ENCODE results near the gene PCDHGB2. TPM values are rescaled to one million over a fixed set of nuclear protein-coding genes. Genes with fewer than 3 reads are reported as not detected.
"Not testable (repeated sequence)": the region's sequence is repeated elsewhere in the genome, so short reads cannot be mapped to it uniquely, and the experiment has no call there.

The PCDHGB2 gene
- total RNA-seq, 1 donor from 2014 or later: under 0.01 TPM

- Histone ChIP-seq H3K4me3 (ENCODE audit: low read depth, low read length) (no peak overlapping the region), H3K27me3 (ENCODE audit: control insufficient read depth, insufficient read depth, low read length) (peaks cover 2% of the 10 kb centered on the region), H3K36me3 (ENCODE audit: control insufficient read depth, insufficient read depth, low read length) (no peaks in the 10 kb centered on the region)
- DNase-seq (ENCODE audit: low read depth) (no peak), FAIRE-seq (no peak)
- TF ChIP-seq, protein P1, sequence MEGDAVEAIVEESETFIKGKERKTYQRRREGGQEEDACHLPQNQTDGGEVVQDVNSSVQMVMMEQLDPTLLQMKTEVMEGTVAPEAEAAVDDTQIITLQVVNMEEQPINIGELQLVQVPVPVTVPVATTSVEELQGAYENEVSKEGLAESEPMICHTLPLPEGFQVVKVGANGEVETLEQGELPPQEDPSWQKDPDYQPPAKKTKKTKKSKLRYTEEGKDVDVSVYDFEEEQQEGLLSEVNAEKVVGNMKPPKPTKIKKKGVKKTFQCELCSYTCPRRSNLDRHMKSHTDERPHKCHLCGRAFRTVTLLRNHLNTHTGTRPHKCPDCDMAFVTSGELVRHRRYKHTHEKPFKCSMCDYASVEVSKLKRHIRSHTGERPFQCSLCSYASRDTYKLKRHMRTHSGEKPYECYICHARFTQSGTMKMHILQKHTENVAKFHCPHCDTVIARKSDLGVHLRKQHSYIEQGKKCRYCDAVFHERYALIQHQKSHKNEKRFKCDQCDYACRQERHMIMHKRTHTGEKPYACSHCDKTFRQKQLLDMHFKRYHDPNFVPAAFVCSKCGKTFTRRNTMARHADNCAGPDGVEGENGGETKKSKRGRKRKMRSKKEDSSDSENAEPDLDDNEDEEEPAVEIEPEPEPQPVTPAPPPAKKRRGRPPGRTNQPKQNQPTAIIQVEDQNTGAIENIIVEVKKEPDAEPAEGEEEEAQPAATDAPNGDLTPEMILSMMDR (IDR thresholded peaks at IDR 0.05; ENCODE audit: insufficient read depth, low read length, severe bottlenecking): no peak
These were observed 38.8 kb downstream of the PCDHGB2 start for GRCh38 chr5:141398608-141399007.

- FAIRE-seq: no peak
- no peak for DNase-seq (ENCODE audit: low read depth)
- TF ChIP-seq, protein P1 (IDR thresholded peaks at IDR 0.05; ENCODE audit: insufficient read depth, low read length, severe bottlenecking): no peak
- Histone ChIP-seq H3K36me3 (ENCODE audit: control insufficient read depth, insufficient read depth, low read length) (no peaks in the 10 kb centered on the region), H3K27me3 (ENCODE audit: control insufficient read depth, insufficient read depth, low read length) (peaks cover 1% of the 10 kb centered on the region), H3K4me3 (ENCODE audit: low read depth, low read length) (no peak overlapping the region)
These were observed 39.9 kb downstream of the PCDHGB2 start for GRCh38 chr5:141399555-141400258.

DNA sequence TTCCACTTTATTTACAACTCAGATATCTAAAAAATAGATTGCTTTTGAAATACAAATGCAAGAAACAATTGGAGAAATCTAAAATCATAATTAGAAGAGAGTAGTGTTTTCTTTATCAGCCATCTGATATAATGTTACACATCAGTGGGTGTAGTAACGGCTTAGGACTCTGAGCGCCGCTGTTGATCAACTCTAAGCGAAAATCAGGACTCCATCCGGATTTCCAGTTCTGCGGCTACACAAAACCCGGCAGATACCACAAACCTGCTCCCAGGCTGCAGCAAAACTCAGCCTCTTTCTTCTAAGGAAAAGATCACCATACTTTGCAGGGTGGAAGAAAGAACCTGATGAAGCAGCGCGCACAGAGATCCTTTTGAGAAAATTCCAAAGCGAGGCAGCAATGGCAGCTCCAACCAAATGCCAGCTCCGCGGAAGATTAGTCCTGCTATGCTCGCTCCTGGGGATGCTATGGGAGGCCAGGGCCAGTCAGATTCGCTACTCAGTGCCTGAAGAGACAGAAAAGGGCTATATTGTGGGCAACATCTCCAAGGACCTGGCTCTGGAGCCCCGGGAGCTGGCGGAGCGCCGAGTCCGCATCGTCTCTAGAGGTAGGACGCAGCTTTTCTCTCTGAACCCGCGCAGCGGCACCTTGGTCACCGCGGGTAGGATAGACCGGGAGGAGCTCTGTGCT lies 42.9 kb downstream of the PCDHGB2 start, which contains the start of gene PCDHGA9:
Gene PCDHGA9 (plus strand): TSS at position 226 of the 691 bp plus-strand sequence. CDS start 175 bp downstream, at position 401.
- H3K4me3 ChIP-seq (ENCODE audit: low read depth, low read length): peak within 1 kb of the TSS; percentile 11
- H3K27me3 ChIP-seq (ENCODE audit: control insufficient read depth, insufficient read depth, low read length): no peaks in the 10 kb centered on the region
- FAIRE-seq (no peak), DNase-seq (ENCODE audit: low read depth) (peak; percentile 20)
- H3K36me3 ChIP-seq (ENCODE audit: control insufficient read depth, insufficient read depth, low read length): no peaks in the 10 kb centered on the region
- TF ChIP-seq, protein P1 (IDR thresholded peaks at IDR 0.05; ENCODE audit: insufficient read depth, low read length, severe bottlenecking): peak; percentile 44

DNA sequence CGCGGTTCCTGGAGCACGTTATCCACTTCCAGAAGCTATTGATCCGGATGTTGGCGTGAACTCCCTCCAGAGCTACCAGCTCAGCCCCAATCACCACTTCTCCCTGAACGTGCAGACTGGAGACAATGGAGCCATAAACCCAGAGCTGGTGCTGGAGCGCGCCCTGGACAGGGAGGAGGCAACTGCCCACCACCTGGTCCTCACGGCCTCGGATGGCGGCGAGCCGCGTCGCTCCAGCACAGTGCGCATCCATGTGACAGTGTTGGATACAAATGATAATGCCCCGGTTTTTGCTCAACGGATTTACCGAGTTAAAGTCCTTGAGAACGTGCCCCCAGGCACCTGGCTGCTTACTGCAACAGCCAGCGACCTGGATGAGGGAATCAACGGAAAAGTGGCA lies 43.6 kb downstream of the PCDHGB2 start:
- no peaks in the 10 kb centered on the region for H3K36me3 ChIP-seq (ENCODE audit: control insufficient read depth, insufficient read depth, low read length)
- TF ChIP-seq, protein P1 (IDR thresholded peaks at IDR 0.05; ENCODE audit: insufficient read depth, low read length, severe bottlenecking): no peak
- FAIRE-seq (no peak), DNase-seq (ENCODE audit: low read depth) (no peak)
- H3K27me3 ChIP-seq (ENCODE audit: control insufficient read depth, insufficient read depth, low read length): no peaks in the 10 kb centered on the region
- H3K4me3 ChIP-seq (ENCODE audit: low read depth, low read length): no peak overlapping the region

DNA sequence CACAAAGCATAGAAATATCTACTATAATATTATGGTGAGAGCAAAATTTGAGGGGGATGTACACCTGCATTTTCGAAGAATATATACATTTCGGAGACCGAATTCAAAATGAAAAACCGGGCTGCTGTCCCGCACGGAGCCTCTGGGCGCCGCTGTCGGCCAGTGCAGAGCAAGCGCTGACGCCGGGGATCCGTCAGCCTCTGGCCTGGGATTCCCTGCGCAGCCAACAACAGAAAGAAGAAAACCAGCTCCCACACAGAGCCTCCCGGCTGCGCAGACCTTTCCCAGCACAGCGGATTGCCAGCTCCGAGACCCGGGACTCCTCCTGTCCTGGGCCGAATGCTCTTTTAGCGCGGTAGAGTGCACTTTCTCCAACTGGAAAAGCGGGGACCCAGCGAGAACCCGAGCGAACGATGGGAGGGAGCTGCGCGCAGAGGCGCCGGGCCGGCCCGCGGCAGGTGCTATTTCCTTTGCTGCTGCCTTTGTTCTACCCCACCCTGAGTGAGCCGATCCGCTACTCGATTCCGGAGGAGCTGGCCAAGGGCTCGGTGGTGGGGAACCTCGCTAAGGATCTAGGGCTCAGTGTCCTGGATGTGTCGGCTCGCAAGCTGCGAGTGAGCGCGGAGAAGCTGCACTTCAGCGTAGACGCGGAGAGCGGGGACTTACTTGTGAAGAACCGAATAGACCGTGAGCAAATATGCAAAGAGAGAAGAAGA lies 48.2 kb downstream of the PCDHGB2 start, which contains the start of gene PCDHGB6:
Gene PCDHGB6 (plus strand): TSS at position 232 of the 716 bp plus-strand sequence. CDS start 182 bp downstream, at position 414.
- peak; percentile 18 for DNase-seq (ENCODE audit: low read depth)
- H3K36me3 ChIP-seq (ENCODE audit: control insufficient read depth, insufficient read depth, low read length); H3K27me3 ChIP-seq (ENCODE audit: control insufficient read depth, insufficient read depth, low read length); FAIRE-seq: not testable (repeated sequence)
- H3K4me3 ChIP-seq (ENCODE audit: low read depth, low read length): peak within 1 kb of the TSS; percentile 18
- TF ChIP-seq, protein P1 (IDR thresholded peaks at IDR 0.05; ENCODE audit: insufficient read depth, low read length, severe bottlenecking): peak; percentile 65
